ENCODE results near the gene TSPAN2. TPM values are rescaled to one million over a fixed set of nuclear protein-coding genes. Genes with fewer than 3 reads are reported as not detected.
A peak's percentile ranks its signal among the peaks of the same experiment; 100 is the strongest.

Gene TSPAN2
- total RNA-seq, 1 donor from 2014 or later = 10.9 TPM

- no peak for TF ChIP-seq CTCF (IDR thresholded peaks at IDR 0.05)
- no peak overlapping the region for H3K4me3 ChIP-seq
Observed at GRCh38 chr1:115136106-115136505, 46.8 kb upstream of the TSPAN2 start.

GRCh38 chr1:115135681-115136080 lies 46.4 kb upstream of the TSPAN2 start:
- H3K27ac ChIP-seq = peak overlapping the region; percentile 92 to 97
- peaks cover 16 to 38% of the 10 kb centered on the region in 2 donors for H3K4me1 ChIP-seq
- H3K27me3 ChIP-seq = no peaks in the 10 kb centered on the region
- no peak for TF ChIP-seq CTCF (IDR thresholded peaks at IDR 0.05)
- H3K36me3 ChIP-seq = no peaks in the 10 kb centered on the region
- no peak overlapping the region for H3K4me3 ChIP-seq
- no peaks in the 10 kb centered on the region for H3K9me3 ChIP-seq
- DNase-seq (ENCODE audit: low spot score in 2 of 2) = no peak
- intact Hi-C loops (cut with DNase I) = loop anchor here (1.0 to 10.0 kb wide), 8 partner anchors 37 to 1369 kb away; partner anchors contain the start of genes CASQ2, SIKE1 and SLC22A15

More at GRCh38 chr1:115136106-115136505, 46.8 kb upstream of the TSPAN2 start:
- Histone ChIP-seq H3K36me3 (no peaks in the 10 kb centered on the region), H3K4me1 (peaks cover 16 to 38% of the 10 kb centered on the region in 2 donors), H3K27ac (peak overlapping the region; percentile 92 to 97), H3K27me3 (no peaks in the 10 kb centered on the region), H3K9me3 (no peaks in the 10 kb centered on the region)
- intact Hi-C loops (cut with DNase I) = loop anchor here (5.0 to 10.0 kb wide), 5 partner anchors 146 to 1369 kb away; partner anchors contain the start of genes CASQ2, SIKE1 and SLC22A15
- no peak for DNase-seq (ENCODE audit: low spot score in 2 of 2)

- Histone ChIP-seq H3K4me1 (peaks cover 16 to 38% of the 10 kb centered on the region in 2 donors), H3K36me3 (no peaks in the 10 kb centered on the region), H3K27ac (peak overlapping the region; percentile 92 to 97), H3K9me3 (no peaks in the 10 kb centered on the region), H3K4me3 (peak overlapping the region in 1 of 2 donors; percentile 12), H3K27me3 (no peaks in the 10 kb centered on the region)
- TF ChIP-seq CTCF (IDR thresholded peaks at IDR 0.05) = peak; percentile 18 to 22 (median 20)
- peak in 1 of 2 donors; percentile 93 for DNase-seq (ENCODE audit: low spot score in 2 of 2)
- intact Hi-C loops (cut with DNase I) = loop anchor here (1.0 to 10.0 kb wide), 9 partner anchors 36 to 1370 kb away; partner anchors contain the start of genes CASQ2, SIKE1 and SLC22A15
Observed at GRCh38 chr1:115134850-115135480, 45.7 kb upstream of the TSPAN2 start.

- Histone ChIP-seq H3K4me3 (no peak overlapping the region), H3K27me3 (no peaks in the 10 kb centered on the region), H3K27ac (peak overlapping the region; percentile 92 to 97), H3K36me3 (no peaks in the 10 kb centered on the region), H3K9me3 (no peaks in the 10 kb centered on the region), H3K4me1 (peaks cover 14 to 42% of the 10 kb centered on the region in 2 donors)
- DNase-seq (ENCODE audit: low spot score in 2 of 2) = no peak
- intact Hi-C loops (cut with DNase I) = loop anchor here (2.0 to 10.0 kb wide), 5 partner anchors 35 to 1371 kb away; partner anchors contain the start of genes SIKE1 and SLC22A15
- TF ChIP-seq CTCF (IDR thresholded peaks at IDR 0.05) = no peak
Observed at GRCh38 chr1:115134231-115134630, 44.9 kb upstream of the TSPAN2 start.

- Histone ChIP-seq H3K9me3 (no peaks in the 10 kb centered on the region), H3K4me1 (peaks cover 12 to 43% of the 10 kb centered on the region in 2 donors), H3K27me3 (no peaks in the 10 kb centered on the region), H3K4me3 (no peak overlapping the region), H3K27ac (peak overlapping the region; percentile 92 to 97), H3K36me3 (no peaks in the 10 kb centered on the region)
- DNase-seq (ENCODE audit: low spot score in 2 of 2) = no peak
- intact Hi-C loops (cut with DNase I) = loop anchor here (5.0 to 10.0 kb wide), 4 partner anchors 66 to 1371 kb away; partner anchors contain the start of genes SIKE1 and SLC22A15
- no peak for TF ChIP-seq CTCF (IDR thresholded peaks at IDR 0.05)
Observed at GRCh38 chr1:115133440-115133839, 44.1 kb upstream of the TSPAN2 start.

Data from ascending aorta (tissue), 2 donors.